Middle frontal gyrus (tissue), 1 donor: ENCODE data around the gene PRR33.

Source experiments
- DNase-seq: peaks from one replicate; pipeline ENCODE4 v3.0.0-alpha.2; 2015; ENCODE audit warnings: low spot score; ENCODE audit errors: extremely low spot score

PRR33 gene

DNA sequence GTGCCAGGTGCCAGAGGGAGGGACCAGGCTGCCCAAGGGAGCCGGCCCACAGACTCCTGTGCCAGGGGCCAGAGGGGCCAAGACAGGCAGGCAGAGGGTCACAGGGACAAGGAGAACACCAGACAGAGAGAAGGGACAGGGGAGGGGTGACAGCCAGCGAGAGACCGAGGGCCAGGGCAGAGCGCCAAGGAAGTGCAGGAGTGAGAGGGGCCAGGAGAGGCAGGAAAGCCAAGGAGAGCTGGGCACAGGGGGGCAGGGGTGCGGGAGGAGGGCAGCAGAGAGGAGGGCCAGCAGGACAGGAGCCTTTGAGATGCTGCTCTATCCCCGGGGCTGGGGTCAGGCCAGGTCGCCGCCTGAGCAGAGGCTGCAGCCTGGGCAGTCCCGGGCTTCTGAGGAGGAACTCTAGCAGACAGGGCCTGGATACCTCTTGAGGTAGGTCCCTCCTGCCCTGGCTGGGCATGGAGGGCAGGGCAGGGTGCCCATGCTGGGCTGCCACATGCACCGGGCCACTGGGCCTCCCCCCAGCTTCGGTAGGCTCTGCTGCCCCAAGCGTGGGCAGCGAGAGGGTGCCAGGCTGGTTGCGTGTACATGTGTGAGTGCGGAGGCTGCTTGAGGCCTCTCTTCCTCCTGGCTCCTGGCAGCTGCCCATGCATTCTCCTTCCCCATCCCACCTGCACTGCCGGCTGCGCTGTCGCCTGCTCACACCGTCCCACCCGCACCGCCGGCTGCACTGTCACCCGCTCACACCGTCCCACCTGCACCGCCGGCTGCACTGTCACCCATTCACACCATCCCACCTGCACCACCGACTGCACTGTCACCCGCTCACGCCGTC is 26.6 kb downstream of the PRR33 start:
- DNase-seq = no peak

DNA sequence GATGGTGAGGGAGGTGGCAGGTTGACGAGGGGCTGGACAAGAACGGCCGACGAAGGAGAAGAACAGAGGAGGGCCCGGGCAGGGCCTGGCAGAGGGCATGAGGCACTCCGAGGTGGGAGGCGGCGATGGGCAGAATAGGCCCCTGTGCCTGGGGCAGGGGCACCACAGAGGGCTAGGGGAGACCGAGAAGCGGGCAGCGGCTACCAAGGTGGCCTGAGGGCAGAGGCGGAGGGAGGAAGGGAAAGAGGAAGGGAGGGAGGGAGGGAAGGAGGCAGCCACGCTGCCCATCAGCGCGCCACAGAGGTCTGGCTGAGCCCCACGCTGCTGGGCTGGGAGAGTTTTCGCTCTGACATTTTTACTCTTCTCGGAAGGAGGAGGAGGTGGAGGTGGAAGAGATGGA is 27.5 kb downstream of the PRR33 start:
- DNase-seq = no peak

DNA sequence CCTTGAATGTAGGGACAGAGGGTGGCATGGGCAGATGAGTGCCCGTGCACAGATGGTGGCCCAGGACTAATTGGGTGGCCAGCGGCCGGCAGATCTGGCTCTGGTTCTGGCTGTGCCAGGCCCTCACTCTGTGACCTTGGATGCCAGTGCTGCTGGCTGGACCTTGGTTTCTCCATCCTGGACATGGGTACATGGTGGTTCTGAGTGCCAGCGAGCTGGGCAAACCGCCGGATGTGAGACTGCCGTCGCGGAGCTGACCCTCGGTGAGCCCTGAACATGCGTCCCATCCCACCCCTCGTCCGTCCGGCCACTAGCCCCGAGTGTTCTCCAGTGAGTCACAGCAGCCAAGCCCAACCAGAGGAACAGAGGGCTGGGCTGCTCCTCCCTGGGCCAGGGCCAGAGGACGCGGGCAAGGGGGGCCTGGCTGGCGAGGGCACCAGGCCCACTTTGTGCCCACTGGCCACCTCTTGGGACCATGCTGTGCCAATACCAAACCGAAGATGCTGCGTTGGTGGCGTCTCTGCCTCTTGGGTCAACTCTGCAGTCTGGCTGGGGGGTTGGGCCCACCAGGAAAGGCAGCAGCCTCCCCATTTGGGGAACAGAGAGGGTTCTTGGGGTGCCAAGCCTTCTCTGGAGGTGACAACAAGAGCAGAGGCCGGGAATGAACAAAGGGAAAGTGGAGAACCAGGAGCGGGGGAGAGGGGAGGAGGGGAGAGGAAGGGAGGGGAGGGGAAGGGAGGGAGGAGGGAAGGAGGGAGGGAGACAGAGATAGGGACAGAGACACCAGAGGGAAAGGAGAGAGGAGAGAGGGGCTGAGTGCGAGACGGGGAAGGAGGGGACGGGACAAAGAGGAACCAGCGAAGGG is 28.1 kb downstream of the PRR33 start:
- DNase-seq = peak; percentile 15

DNA sequence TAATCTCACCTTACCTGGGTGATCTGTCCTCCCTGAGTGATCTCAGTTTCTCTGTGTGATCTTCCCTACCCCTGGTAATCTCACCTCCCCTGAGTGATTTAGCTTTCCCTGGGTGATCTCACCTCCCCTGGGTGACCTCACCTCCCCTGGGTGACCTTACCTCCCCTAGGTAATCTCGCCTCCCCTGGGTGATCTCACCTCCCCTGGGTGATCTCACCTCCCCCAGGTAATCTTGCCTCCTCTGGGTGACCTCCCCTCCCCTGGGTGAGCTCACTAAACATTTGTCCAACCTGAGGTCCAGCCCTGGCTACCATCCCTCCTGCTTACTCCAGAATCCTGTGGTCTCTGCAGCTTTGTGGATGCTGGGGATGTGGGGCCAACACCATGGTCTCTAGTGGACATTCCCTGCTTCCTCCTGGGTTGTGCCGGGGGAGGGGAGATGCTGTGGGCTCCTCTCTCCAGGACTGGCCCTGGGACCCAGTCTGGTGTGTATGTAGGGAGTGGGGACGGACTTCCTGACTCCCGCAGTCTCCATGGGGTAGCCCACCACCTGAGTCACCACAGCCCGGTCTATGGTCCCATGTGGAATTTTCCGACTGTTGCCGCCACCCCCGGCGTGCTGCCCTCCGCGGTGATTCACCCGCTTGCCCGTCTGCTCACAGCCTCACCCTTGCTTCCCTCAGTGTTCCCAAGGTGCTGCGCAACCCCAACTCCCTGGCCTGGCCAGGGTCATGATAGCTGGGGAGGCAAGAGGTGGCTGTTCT is 28.9 kb downstream of the PRR33 start:
- no peak for DNase-seq

DNA sequence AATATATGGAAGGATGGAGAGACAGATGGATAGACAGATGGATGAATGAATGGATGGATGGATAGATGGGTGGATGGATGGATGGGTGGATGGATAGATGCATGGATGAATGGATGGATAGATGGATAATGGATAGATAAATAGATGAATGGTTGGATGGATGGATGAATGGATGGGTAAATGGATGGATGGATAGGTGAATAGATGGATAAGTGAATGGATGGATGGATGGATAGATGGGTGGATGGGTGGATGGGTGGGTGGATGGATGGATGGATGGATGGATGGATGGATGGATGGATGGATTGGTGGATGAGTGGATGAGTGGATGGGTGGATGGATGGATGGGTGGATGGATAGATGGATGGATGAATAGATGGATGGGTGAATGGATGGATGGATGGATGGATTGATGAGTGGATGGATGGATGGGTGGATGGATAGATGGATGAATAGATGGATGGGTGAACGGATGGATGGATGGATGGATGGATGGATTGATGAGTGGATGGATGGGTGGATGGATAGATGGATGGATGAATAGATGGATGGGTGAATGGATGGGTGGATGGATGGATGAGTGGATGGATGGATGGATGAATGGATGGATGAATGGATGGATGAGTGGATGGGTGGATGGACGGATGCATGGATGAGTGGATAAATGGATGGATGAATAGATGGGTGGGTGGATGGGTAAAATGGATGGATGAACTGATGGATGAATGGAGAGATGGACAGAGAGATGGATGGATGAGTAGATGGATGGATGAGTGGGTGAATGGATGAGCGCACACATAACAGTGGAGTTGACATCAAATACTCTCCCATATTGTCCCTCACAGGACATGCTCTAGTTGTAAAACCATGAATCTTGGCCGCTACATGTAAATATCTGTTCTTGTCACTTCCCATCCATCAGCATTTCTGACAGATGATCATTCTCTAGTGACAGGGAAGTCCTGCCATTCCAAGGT is 30.0 kb downstream of the PRR33 start:
- no peak for DNase-seq

DNA sequence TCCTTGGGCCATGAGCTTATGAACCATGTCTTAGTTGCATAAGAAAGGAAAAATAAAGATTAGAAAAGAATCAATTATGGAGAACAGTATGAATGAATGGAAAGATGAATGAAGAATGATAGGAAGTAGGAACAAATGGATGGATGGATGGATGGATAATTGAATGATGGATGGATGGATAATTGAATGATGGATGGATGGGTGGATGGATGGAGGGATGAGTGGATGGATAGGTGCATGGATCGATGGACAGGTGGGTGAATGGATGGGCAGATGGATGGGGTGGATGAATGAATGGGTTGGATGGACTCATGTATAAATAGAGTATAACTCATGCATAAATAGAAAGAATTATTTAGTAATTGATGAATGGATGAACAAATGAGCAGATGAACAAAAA is 31.6 kb downstream of the PRR33 start:
- DNase-seq = no peak

DNA sequence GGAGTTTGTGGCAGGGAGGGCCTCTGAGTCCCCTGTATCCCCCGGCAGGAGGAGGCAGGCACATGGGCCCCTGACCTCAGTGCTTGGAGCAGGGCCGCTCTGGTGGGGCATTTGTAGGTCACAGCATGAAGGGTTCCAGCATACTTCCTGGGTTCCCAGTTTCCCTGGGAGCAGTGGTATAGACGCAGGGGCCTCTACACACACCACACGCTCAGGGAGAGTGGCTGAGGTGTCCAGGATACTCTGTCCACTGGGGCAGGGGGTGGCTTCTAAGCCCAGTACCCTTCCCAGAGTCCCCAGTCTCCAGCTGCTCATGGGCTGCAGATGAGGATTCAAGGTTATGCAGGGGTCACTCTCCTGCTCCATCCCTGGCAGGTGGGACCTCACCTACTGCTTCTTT is 32.7 kb downstream of the PRR33 start:
- DNase-seq = no peak

DNA sequence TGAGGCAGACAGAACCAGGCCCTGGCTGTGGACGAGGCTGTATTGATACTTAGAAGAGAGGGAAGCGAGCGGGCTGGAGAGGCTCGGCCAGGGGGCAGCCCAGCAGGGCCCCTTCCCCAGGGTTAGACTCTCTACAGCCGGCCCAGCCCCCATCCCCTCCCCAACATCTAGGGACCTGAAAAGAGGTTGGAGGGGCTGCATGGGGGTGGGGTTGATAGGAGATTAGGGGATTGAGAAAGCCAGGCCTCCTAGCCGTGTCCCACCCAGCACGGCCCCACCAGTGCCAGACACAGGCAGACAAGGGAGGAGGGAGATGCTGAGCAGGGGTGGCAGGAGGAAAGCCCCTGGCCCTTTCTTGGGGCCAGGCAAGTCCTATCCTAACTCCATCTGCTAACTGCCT is 33.1 kb downstream of the PRR33 start:
- no peak for DNase-seq

DNA sequence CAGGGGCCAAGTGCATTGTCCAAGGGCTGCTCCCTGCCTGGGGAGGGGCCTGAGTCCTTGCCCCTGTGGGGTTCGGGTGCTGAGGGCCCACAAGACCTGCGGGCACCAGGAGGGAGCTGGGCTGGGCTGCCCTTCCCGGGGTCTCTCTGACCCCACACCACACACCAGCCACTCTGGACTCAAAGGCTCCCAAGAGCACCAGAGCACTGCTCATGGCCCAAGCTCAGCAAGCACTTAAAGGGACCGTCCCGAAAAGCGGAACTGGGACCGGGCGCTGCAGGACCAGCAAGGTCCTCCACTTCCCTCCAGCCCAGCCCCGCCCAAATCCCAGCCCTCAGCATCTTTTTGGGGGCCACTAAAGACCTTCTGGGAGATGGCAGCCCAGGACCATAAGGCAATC is 33.5 kb downstream of the PRR33 start:
- no peak for DNase-seq

DNA sequence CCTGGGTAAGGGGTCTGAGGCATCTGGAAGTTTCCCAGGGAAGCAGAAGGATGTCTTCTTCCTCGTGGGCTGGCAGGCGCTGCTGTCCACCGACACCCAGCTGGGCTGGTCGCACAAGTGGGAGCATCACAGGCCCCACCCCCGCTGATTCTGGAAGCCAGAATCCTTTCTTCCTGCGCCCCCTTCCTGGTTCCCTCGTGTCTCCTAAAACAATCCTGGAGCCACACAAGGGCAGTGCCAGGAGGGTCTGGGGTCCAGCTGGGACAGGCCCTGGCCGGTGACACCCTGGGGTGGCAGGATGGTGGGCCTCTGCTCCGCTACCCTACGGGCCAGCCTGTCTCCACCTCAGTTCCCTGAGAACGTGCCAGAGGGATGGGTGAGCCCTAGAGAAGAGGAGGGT is 34.6 kb downstream of the PRR33 start:
- no peak for DNase-seq

DNA sequence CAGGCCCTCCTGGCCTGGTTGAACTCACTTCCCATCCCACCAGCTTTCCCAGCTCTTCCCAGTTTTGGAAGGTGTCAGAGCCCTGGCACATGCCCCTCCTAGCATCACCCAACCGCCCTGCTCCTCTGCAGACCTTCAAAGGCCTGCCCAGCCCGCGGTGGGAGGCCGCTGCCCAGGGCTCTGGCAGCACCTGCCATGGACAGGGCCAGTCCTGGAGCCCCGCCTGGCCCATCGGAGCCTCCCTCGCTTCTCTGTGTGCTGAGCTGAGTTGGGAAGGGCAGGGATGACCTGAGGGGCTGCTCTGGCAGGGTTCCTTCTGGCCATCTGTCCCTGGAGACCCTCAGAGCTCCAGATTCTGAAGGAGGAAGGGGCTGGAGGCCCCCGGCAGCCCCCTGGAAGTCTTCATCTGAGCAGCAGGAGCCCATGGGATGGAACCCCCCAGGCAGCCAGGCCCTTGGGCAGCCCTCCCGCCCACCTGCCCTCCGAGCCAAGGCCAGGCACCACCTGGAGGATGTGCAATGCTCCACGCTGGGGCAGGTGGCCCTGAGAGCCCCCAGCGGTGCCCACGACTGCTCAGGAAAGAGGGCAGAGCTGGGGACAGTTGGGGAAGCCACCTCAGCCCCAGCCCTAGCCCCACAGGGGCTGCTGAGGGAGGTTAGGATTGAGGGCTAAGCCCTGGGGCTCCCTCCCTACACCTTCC is 35.2 kb downstream of the PRR33 start:
- DNase-seq = no peak

DNA sequence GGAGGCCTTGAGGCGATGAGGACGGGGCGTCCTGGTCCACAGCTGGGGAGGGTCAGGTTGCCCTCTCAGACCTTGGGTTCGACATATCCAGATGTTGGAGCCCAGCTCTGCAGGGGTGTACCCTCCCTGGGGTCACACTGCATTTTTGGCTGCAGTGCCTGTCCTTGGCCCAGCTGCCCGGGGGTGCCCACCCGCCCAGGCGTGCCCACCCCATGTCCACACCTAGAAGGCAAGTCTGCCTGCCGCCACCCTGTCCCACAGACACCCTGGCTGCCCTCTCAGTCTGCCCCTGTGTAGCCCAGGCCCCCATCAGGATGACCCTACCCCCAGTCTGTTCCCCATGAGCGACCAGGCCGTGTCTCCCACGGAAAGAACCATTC is 35.8 kb downstream of the PRR33 start:
- DNase-seq = no peak

DNA sequence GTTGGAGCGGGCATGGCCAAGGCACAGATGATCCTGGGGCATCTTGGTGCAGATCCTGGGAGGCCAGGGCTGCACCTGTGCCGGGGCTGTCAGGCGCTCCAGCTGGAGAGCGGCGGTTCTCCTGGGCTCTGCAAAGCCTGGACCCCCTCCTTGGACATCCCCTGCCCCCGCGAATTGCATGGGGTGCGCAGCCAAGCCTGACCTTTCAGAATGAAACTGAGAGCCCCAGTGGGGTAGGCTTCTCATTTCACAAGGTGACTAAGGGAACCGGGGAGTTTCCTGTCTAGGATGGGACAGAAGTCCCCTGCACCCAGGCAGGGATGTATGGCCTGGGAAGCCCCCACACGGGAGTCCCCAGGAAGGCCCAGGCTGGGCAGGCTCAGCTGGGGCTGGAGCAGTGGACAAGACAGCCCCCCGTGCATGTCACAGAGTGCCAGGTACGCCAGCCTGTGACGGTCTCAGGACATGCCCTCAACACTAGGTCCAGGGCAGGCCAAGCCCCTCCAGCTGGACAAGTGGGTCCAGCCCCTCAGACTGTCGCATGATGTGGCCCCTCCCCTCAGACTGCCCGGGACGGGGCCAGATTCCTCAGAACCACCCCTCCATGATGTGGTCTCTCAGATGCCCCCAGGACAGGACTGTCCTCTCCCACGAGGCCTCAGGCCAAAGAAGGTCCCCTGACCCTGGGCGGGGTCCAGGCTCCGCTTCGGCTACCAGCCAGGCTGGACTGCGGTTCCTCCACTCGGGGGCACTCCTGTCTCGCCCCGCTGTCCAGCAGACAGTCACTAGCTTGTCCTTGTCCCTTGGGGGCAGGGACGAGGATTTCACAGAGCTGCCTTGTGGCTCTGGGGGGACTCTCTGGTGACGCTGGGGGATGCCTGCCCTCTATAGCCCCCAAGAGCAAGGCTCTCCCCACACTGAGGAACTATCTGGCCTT is 36.5 kb downstream of the PRR33 start:
- no peak for DNase-seq

DNA sequence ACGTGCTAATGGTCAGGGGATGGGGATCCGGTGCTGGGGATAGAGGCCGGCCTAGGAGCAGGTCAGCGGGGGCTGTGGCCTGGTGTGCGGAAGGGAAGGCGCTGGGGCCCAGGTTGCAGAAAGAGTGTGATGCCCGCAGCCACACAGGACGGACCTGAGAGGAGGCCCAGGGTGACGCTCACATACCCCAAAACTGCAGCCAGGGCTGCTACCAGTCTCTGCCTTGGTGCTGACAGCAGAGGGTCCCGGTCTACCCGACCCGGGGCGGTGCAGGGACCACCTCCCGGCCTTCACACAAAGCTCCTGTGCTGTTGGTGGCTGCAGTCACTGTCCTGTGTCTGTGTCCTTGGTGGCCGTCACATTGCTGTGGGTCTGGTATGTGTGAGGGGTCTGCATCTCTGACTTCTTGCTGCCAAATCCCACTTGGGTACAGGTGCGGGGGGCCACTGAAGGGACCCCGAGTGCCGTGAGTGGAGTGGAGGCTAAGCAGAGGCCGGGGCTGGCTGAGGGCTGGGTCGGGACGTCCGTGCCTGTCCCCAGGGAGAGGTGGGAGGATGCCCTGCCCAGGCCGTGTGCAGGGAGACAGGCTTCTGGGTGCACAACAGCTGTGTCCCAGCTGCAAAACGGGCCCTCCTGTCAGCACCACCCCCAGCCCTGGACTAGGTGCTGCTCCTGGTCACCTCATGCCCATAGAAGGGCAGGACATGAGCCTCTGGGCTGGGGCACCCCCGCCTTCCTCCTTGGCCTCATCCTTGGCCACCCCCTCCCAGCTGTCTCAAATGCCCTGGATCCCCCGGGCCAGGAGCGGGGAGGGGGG is 37.4 kb downstream of the PRR33 start:
- DNase-seq = no peak

DNA sequence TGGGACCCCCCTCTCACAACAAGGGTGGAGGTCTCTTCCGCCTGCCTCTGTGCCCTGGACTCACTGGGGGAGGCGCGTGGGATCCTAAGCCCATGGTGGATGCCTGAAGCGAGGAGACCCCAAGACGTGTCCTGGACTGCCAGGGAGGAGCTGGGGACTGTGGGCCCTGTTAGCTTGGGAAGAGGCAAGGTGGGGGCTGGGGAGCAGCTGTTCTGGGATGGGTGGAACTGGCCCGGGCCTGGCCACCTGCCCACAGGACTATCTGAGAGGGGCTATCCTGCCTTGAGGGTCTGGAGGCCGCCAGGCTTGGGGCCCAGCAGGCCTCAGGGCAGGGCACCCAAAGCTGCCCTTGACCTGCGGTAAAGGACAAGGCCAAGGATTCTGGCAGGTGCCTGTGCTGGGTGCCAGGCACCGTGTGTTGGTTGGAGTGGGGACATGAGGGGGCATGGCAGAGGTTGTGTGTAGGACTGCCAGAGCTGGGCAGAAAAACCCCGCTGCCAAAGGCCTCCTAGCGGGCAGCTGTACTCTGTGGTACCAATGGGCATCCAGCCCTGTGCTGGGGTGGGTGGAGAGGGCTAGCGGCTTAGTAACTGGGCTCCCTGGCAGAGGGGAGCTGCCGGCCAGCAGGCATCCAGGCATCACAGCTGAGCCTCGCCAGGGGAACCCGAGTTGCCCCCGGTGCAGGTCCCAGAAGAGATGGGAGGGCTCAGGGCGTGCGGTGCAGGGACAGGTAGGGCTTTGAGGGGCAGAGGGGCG is 38.1 kb downstream of the PRR33 start:
- DNase-seq = no peak

DNA sequence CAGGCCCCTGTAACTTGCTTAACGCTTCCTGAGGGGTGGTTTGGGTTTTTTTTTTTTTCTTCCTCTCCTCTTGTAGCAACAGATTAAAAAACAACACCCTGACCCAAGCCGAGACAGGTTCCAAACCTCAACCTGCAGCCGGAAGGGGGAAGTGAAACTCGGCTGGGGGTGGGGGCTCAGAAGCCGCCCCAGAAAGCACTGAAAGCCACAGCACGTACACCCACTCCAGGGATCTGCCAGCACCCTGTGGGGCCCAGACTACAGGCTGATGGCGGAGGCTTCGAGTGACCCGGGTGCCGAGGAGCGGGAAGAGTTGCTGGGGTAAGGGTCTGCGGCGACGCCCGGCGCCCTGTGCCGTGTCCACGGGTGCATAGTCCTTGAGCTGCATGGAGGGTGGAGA is 38.8 kb downstream of the PRR33 start, which contains the start of gene LSP1:
Gene LSP1 (plus strand): TSS at position 208 of the 400 bp plus-strand sequence. CDS start 61 bp downstream, at position 269.
- DNase-seq = no peak

DNA sequence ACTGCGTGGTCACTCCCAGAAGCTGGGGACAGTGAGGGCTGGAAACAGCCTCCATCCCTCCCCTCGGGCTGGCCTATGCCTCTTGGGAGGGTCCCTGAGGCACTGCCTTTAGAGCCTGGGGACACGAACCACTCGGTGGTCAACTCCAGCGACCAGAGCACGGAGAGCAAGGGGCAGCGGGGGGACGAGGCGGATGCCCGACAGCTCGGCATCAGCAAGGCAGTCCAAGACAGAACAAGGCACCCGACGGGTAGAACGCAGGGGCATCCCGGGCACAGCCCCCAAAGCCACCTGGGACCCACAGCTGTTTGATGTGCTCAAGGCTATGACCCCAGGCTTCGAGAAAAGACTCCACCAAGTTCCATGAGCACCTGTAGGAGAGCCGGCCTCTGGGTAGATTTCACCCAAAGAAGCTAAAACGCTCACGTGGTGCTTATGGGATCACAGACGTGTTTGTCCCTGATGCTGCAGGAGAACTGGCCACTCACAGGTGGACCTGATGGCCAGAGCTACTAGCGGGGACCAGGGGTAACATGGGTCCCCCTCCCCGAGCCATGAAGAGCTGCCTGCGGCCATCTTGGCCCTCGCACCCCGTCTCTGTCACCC is 39.3 kb downstream of the PRR33 start:
- DNase-seq = no peak
